Spleen (tissue), 11 donors: ENCODE data around the gene CCDC93. TPM values are rescaled to one million over a fixed set of nuclear protein-coding genes. Genes with fewer than 3 reads are reported as not detected.

Experiments
- DNase-seq: peaks from one replicate; pipeline ENCODE4 v3.0.0-alpha.2; 2020
- H3K27ac ChIP-seq, 8 donors: fragments of 200-600 bp; sonication (generic) in 7 of 8; 1 replicate in 4 of 8; 2 replicates in 4 of 8; pipeline versions ENCODE4 v1.5.0 to v1.8.0; 2016 to 2021; ENCODE audit warnings: inconsistent platforms in 4 of 8, mild to moderate bottlenecking in 4 of 8, moderate library complexity in 1 of 8
- H3K27me3 ChIP-seq, 7 donors: fragments of 200-600 bp; sonication (generic) in 6 of 7; replicated peaks in 1 of 7; 1 replicate in 4 of 7; 2 replicates in 3 of 7; pipeline versions ENCODE4 v1.5.0 to v1.8.0; 2016 to 2021; ENCODE audit warnings: inconsistent platforms in 3 of 7, mild to moderate bottlenecking in 1 of 7
- H3K36me3 ChIP-seq, 6 donors: fragments of 200-600 bp; sonication (generic) in 5 of 6; 1 replicate in 4 of 6; 2 replicates in 2 of 6; pipeline versions ENCODE4 v1.5.0 to v1.8.0; 2016 to 2021; ENCODE audit warnings: inconsistent platforms in 2 of 6
- H3K4me1 ChIP-seq, 6 donors: fragments of 200-600 bp; sonication (generic) in 5 of 6; 1 replicate in 3 of 6; 2 replicates in 3 of 6; pipeline versions ENCODE4 v1.5.0 to v1.8.0; 2016 to 2021; ENCODE audit warnings: inconsistent platforms in 3 of 6
- H3K4me3 ChIP-seq, 8 donors: fragments of 200-600 bp; sonication (generic) in 7 of 8; 1 replicate in 4 of 8; 2 replicates in 4 of 8; pipeline versions ENCODE4 v1.5.0 to v1.8.0; 2016 to 2021; ENCODE audit warnings: inconsistent platforms in 4 of 8, mild to moderate bottlenecking in 4 of 8, moderate library complexity in 2 of 8
- H3K9me3 ChIP-seq, 8 donors: fragments of 200-600 bp; sonication (generic) in 7 of 8; 1 replicate in 4 of 8; 2 replicates in 4 of 8; pipeline versions ENCODE4 v1.5.0 to v1.8.0; 2016 to 2021; ENCODE audit warnings: inconsistent platforms in 4 of 8
- CTCF ChIP-seq, 11 experiments: fragments of 200-600 bp in 7 of 11; fragments of 450-650 bp in 4 of 11; sonication (generic) in 4 of 11; IDR thresholded peaks in 8 of 11; conservative IDR thresholded peaks in 3 of 11; 1 replicate in 7 of 11; 2 replicates in 4 of 11; pipeline versions ENCODE4 v1.4.0 to v1.8.0; 2016 to 2021; ENCODE audit warnings: antibody characterized with exemption in 11 of 11, inconsistent platforms in 4 of 11, mild to moderate bottlenecking in 1 of 11
- POLR2A ChIP-seq, 3 donors: fragments of 450-650 bp; IDR thresholded peaks; one replicate each; pipeline ENCODE4 v1.5.1; 2017; ENCODE audit warnings: antibody characterized with exemption in 3 of 3, mild to moderate bottlenecking in 1 of 3
- POLR2AphosphoS5 ChIP-seq, 3 donors: sonication (generic); formaldehyde crosslinking; IDR thresholded peaks; one replicate each; pipeline ENCODE4 v1.5.1; 2017; ENCODE audit warnings: antibody characterized with exemption in 3 of 3
- WGBS, 5 donors: extraction: QIAGEN DNeasy Blood & Tissue Kit in 3 of 5; methylation state at CpG; one replicate each; pipeline versions ENCODE4 v1.1.5 to v1.1.7; 2013 to 2018; 5-methylcytosine and 5-hydroxymethylcytosine counted together
- intact Hi-C: fragments of 100-400 bp; cut with DNase I; formaldehyde crosslinking; loops from one replicate; pipeline ENCODE4 v1.15.0; 2023; ENCODE audit warnings: low total_unique reads
- polyA plus RNA-seq, 3 donors: library from polyadenylated mRNA; stranded (reverse); fragments of 200-250 nt; gene quantifications; one replicate each; pipeline ENCODE4 v1.2.1, GENCODE V29; 2013
- total RNA-seq, 7 donors: library from RNA; depleted of rRNA in 3 of 7; stranded (reverse); fragments of >200 nt in 3 of 7; fragmentation: NEBNext Ultra II Directional in 4 of 7; extraction: Animal tissue kit (Norgen Biotek cat#: 25700) in 4 of 7; gene quantifications; one replicate each; pipeline versions ENCODE4 v1.1.0 to v1.2.1, GENCODE V29; 2016 to 2021
- donor health status: healthy with polysubstance abuse.
- donor health status: DM: no; HTN: no; CAD: no; lungs with moderate emphysema.
- donor health status: DM: no; HTN: no; CAD: no.
- donor health status: Bipolar disorder and iron deficiency.
- donor health status: healthy.
- donor health status: DM: no; HTN: no; CAD: no.
- donor health status: DM: yes; HTN: yes; CAD: no.

The CCDC93 gene
- total and polyA plus RNA-seq, 10 donors, result 4.3 to 80.3 (median 42.4) TPM

GRCh38 chr2:117987121-117987520 is 26.7 kb downstream of the CCDC93 start:
- H3K4me1 ChIP-seq, result no peaks in the 10 kb centered on the region
- no peaks in the 10 kb centered on the region for H3K27me3 ChIP-seq
- no peak overlapping the region for H3K27ac ChIP-seq
- WGBS, 5 donors, result 94 to 99% (median 95%) methylated on average over 2 of the region's 2 CpGs
- H3K36me3 ChIP-seq, result peaks cover 0 to 100% (median 56%) of the 10 kb centered on the region in 6 donors
- intact Hi-C loops, result no loop called here
- H3K4me3 ChIP-seq, result no peak overlapping the region
- H3K9me3 ChIP-seq, result no peaks in the 10 kb centered on the region
- DNase-seq, result no peak
- TF ChIP-seq POLR2A (IDR thresholded peaks at IDR 0.05) (no peak), POLR2AphosphoS5 (IDR thresholded peaks at IDR 0.05) (no peak), CTCF (IDR thresholded peaks at IDR 0.05 in 8 of 11, conservative IDR thresholded peaks at IDR 0.05 in 3 of 11) (no peak)

GRCh38 chr2:117985092-117985491 is 28.8 kb downstream of the CCDC93 start:
- intact Hi-C loops, result no loop called here
- 82 to 97% (median 92%) methylated on average over 2 of the region's 2 CpGs for whole genome bisulfite sequencing, 5 donors
- H3K4me1 ChIP-seq, result peaks cover 0 to 13% (median 2%) of the 10 kb centered on the region in 6 donors
- H3K4me3 ChIP-seq, result no peak overlapping the region
- no peaks in the 10 kb centered on the region for H3K9me3 ChIP-seq
- DNase-seq, result no peak
- H3K36me3 ChIP-seq, result peaks cover 0 to 100% (median 45%) of the 10 kb centered on the region in 6 donors
- no peaks in the 10 kb centered on the region for H3K27me3 ChIP-seq
- H3K27ac ChIP-seq, result no peak overlapping the region
- TF ChIP-seq CTCF (IDR thresholded peaks at IDR 0.05 in 8 of 11, conservative IDR thresholded peaks at IDR 0.05 in 3 of 11), result no peak
- no peak for TF ChIP-seq POLR2AphosphoS5 (IDR thresholded peaks at IDR 0.05)
- no peak for TF ChIP-seq POLR2A (IDR thresholded peaks at IDR 0.05)

GRCh38 chr2:117984208-117984607 is 29.7 kb downstream of the CCDC93 start:
- intact Hi-C loops, result no loop called here

GRCh38 chr2:117983040-117983439 is 30.8 kb downstream of the CCDC93 start:
- 86 to 96% (median 93%) methylated on average over 3 of the region's 3 CpGs for whole genome bisulfite sequencing, 5 donors
- peaks cover 0 to 20% (median 6%) of the 10 kb centered on the region in 6 donors for H3K4me1 ChIP-seq
- H3K9me3 ChIP-seq, result no peaks in the 10 kb centered on the region
- no peak for DNase-seq
- peaks cover 0 to 100% (median 39%) of the 10 kb centered on the region in 6 donors for H3K36me3 ChIP-seq
- TF ChIP-seq CTCF (IDR thresholded peaks at IDR 0.05 in 8 of 11, conservative IDR thresholded peaks at IDR 0.05 in 3 of 11) (no peak), POLR2AphosphoS5 (IDR thresholded peaks at IDR 0.05) (no peak), POLR2A (IDR thresholded peaks at IDR 0.05) (no peak)
- H3K27ac ChIP-seq, result no peak overlapping the region
- no peak overlapping the region for H3K4me3 ChIP-seq
- no peaks in the 10 kb centered on the region for H3K27me3 ChIP-seq
- intact Hi-C loops, result no loop called here

More at GRCh38 chr2:117984208-117984607, 29.7 kb downstream of the CCDC93 start:
- Histone ChIP-seq H3K4me3 (no peak overlapping the region), H3K27ac (no peak overlapping the region), H3K36me3 (peaks cover 0 to 100% (median 42%) of the 10 kb centered on the region in 6 donors), H3K27me3 (no peaks in the 10 kb centered on the region), H3K4me1 (peaks cover 0 to 20% (median 6%) of the 10 kb centered on the region in 6 donors), H3K9me3 (no peaks in the 10 kb centered on the region)
- TF ChIP-seq CTCF (IDR thresholded peaks at IDR 0.05 in 8 of 11, conservative IDR thresholded peaks at IDR 0.05 in 3 of 11) (no peak), POLR2AphosphoS5 (IDR thresholded peaks at IDR 0.05) (no peak), POLR2A (IDR thresholded peaks at IDR 0.05) (no peak)
- DNase-seq, result no peak
- 51 to 94% (median 87%) methylated on average over 2 of the region's 2 CpGs for WGBS, 5 donors
